Renal cortex interstitium (tissue), 15 donors: ENCODE data around the gene CABS1. TPM values are rescaled to one million over a fixed set of nuclear protein-coding genes. Genes with fewer than 3 reads are reported as not detected.

ENCODE experiments used
- DNase-seq, 11 donors: peaks; one replicate each; pipeline ENCODE4 v3.0.0-alpha.2; 2013; ENCODE audit warnings: low read depth in 9 of 11, low spot score in 4 of 11; ENCODE audit errors: extremely low read depth in 1 of 11
- long read RNA-seq, 16 experiments: transcript quantifications; one replicate each; lab custom pipeline, GENCODE V29; 2026
- polyA plus RNA-seq, 3 donors: library from polyadenylated mRNA; unstranded; fragments of 120-200 nt; gene quantifications; one replicate each; pipeline ENCODE4 v1.2.1, GENCODE V29; 2013; ENCODE audit not compliant: insufficient read length in 3 of 3

CABS1 gene
- polyA plus RNA-seq, result under 1 TPM in 2 of 3 donors, not detected in 1; 0.11 to 0.12 TPM
- long read RNA-seq, donor 1, result 0 reads
- long read RNA-seq, donor 2, result 0 reads
- long read RNA-seq, donor 3, result 0 reads
- long read RNA-seq, donor 4, result 0 reads
- long read RNA-seq, donor 5, result 0 reads
- long read RNA-seq, donor 6, result 0 reads
- long read RNA-seq, donor 7, result 0 reads
- long read RNA-seq, donor 8, result 0 reads
- long read RNA-seq, donor 9, result 0 reads
- long read RNA-seq, donor 10, result 0 reads
- long read RNA-seq, donor 11, result 0 reads
- long read RNA-seq, donor 12, result 0 reads
- long read RNA-seq, donor 13, result 0 reads
- long read RNA-seq, donor 14, result 0 reads
- long read RNA-seq, donor 15, result 0 reads
- long read RNA-seq, donor 16, result 0 reads

GRCh38 chr4:70334681-70335080, at the start of gene CABS1:
CABS1 (plus strand) TSS chr4:70334981; CDS start chr4:70335040, 59 bp downstream.
- DNase-seq, result no peak

DNA sequence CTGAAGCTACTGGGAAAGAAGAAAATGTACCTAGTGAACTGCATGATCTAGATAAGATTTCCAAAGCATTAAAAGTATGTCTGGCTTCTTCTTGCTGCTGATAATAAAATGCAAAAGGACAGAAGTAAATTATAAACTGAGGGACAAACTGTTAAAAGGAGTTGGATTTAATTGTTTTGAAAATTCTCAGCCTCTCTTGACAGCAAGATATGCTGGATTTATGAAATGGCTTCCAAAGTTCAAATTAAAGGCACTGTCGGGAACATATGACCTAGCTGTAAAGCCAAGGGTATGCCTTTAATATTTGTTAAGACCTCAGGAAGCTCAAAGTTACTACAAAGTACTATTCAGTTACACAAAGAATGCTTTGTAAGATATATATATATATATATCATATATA, 46.1 kb upstream of the CABS1 start:
- DNase-seq, result peak in 1 of 11 donors; percentile 39

DNA sequence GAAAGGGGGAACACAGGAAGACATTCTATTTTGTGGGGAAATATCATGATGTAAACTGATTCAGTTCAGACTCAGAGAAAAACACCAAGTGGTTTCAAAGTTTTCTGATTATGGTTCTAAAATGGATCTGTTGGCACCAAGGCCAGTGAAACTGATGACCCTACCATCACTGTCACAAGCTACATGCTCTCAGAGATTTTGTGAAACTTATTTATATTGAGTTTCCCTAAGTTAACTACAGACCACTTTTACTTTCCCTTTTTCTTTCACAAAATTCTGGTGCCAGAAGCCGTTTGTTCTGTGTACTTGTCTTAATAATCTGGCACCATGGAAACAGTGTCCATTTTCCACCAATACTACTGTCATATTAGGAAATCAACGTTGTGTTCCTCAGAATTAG, 43.4 kb upstream of the CABS1 start:
- no peak for DNase-seq

GRCh38 chr4:70297576-70297975, 37.2 kb upstream of the CABS1 start:
- no peak for DNase-seq

DNA sequence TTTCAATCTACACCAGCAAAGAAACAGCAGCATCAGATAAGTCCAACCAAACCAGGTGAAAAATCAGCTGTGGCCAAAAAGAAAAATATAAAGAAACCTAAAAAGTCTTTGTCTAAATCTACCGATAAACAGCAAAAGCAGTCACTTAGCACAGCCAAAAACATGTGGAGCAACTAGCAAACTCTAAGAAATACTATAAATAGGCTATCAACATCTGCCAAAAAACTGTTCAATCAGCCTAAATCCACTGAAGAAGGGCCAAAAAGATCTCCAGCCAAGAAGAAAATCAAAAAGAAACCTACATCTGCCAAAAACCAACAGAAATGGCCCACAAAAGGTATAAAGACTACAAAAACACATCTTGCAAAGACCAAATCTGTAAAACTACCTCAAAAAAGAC, 36.7 kb upstream of the CABS1 start:
- no peak for DNase-seq

DNA sequence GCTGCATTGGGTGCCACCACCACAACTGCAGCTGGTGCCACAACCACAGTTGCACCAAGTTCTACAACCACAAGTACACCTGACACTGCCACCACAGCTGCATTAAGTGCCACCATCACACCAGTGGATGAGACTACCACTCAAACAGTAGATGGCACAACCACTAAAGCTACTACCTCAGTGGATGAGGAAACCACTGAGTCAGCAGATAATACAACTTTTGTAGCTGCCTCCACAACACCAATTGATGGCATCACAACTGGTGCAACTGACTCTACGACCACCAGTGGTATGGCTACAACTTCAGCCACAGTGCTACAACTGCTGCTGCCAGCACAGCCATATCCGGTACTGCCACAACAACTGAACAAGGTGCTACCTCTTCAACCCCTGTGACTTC, 35.1 kb upstream of the CABS1 start:
- DNase-seq, result no peak

DNA sequence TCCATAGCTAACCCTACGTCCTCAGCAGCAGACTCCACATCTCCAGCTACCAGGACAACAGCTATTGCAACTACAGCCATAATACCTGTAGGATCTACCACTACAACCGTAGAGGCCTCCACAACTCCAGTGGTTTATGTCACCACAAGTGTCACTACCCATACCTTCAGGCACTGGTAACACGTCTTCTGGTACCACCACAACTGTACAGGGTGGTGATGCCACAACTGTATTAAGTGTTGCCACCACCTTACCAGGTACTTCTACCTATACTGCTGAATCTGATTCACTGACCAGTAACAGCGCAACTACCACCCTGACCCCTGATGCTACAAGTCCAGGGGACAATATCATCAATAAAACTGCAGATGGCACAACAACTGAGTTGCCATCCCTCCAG, 34.6 kb upstream of the CABS1 start:
- no peak for DNase-seq

GRCh38 chr4:70303090-70303489, 31.7 kb upstream of the CABS1 start:
- DNase-seq, result peak in 4 of 11 donors; percentile 19 to 59 (median 51)

DNA sequence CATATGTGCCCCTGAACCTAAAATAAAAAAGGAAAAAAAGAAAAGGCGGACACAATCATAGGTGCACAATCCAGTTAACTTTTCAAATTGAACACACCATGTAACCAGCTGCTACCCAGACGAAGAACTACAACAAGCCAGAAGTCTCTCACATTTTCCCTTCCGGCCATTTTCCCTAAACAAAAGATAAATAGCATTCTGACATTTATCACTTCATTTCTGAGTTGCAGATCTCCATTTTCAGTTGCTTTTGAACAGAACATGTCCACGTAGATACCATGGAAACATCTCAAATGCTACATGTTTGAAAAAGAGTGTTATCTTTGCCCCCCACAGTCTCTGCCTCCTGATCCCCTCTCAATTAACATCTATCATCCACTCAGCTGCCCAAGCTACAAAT, 29.2 kb upstream of the CABS1 start:
- DNase-seq, result no peak

GRCh38 chr4:70306076-70306475, 28.7 kb upstream of the CABS1 start:
- DNase-seq, result peak in 5 of 11 donors; percentile 27 to 68 (median 45)

DNA sequence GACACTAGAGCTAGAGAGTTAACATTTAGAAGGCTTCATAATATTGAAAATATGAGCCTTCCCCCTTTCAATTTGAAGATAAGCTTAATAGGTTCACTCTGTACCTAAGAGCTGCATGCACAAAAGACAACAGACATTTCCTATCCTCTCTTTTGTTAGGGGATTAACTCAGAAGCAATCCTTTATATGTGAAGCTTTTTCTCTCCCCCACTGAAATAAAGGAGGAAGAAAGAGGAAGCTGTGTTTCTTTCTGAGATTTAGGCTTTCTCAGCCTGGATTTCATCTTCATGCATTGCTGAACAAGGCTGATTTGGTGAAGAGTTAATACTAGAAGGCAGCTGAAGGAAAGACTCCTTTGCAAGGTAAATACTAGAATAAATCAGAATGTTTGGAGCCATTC, 21.0 kb upstream of the CABS1 start:
- DNase-seq, result no peak

DNA sequence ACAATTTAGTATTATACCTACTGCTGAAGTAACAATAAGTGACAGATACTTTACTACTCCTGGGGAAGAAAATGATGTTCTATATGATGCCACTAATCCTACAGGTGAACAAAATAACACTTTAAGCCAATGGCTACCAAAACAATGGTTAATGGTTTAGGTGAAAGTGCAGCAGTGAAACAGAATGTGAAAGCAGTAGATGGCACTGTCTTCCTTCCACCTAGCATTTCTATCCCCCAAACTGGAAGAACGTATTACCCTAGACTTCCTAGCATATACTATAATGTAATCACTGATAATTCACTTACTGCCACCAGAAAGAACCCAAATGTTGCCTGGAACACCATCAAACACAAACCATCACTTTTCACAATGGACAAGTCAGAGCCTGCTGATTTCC, 18.9 kb upstream of the CABS1 start:
- no peak for DNase-seq

GRCh38 chr4:70326052-70326451, 8.7 kb upstream of the CABS1 start:
- no peak for DNase-seq

DNA sequence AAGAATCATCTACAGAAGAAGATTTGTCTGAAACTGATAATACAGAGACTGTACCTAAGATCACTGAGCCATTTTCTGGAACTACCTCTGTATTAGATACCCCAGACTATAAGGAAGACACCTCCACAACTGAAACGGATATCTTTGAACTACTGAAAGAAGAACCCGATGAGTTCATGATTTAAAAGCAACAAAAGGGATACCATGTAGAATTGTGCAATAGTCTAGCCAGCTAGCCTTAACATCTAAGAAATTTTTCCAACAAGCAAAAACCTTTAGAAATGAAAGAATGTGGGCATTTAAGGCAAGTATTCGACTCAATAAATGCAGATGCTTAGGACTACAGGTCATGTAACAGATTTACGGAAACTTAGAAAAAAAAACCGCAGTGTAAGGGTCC, 1.3 kb downstream of the CABS1 start:
- DNase-seq, result no peak

- DNase-seq, result no peak
Measured at GRCh38 chr4:70337886-70338420, 3.2 kb downstream of the CABS1 start.

DNA sequence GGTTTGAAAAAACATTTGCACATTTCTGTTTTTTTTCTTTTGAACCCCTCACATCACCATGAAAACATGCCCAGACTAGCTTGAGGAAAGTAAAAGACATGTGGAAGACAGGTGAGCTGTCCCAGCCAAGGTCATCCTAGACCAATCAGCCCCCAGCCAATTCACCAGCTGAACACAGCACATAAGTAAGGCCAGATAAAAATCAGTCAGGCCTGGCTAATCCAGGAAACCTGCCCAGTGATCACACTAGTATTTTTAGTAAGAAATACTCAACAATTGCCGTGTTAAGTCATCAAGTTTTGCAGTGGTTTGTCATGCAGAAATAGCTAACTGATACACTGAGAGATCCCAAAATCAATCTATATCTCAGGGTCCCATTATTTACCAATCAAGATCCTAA, 21.4 kb downstream of the CABS1 start:
- no peak for DNase-seq

- DNase-seq, result no peak
Measured at GRCh38 chr4:70359115-70359661, 24.4 kb downstream of the CABS1 start.

DNA sequence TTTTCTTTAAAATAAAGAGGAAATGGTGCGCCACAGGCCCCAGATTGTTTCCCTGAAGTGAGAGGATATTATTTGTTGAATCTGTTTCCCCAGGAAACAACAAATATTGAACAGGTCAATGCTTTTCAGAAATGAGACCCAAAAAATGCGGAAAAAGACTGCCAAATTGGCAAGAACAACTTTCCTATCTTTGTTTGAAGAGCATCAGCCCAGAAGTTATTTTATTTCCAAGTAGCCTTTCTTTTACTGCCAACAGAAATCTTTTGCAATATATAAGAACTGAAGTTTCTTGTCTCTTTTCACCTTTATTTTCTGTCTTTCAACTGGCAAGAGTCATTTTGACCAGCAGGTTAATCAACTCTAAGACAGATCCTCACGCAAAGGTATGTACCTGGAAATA, 25.7 kb downstream of the CABS1 start, which contains the start of gene SMR3A:
Gene SMR3A (plus strand): TSS at position 301 of the 400 bp plus-strand sequence. CDS start 1,356 bp downstream, outside the sequence.
- no peak for DNase-seq

DNA sequence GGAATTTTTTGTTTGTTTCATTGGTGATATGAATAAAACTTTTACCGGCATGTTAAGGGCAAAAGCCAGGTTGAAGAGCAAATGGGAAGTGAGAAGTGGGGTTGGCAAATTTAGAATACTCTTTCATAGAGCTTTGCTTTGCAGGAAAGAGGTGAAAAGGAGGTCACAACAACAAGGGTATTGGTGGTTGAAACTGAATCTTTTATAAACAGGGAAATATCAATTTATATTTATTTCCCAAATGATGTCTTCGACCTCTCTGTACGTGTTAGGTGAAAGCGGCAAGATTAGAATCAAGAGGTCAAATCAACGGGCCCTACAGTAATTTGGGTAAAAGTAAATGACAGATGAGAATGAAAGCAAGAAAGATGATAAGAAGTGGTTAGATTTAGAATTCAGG, 29.2 kb downstream of the CABS1 start:
- DNase-seq, result no peak

- DNase-seq, result no peak
Measured at GRCh38 chr4:70365479-70365878, 30.7 kb downstream of the CABS1 start.

- DNase-seq, result no peak
Measured at GRCh38 chr4:70367813-70368212, 33.0 kb downstream of the CABS1 start.
